NT2/D1 (cell line): ENCODE data around the gene EXOC6.

Experiments used
- SUZ12 ChIP-seq: IDR thresholded peaks from 2 replicates; pipeline ENCODE4 v1.6.1; 2011; ENCODE audit not compliant: insufficient read length, insufficient read depth; ENCODE audit errors: extremely low read depth
- YY1 ChIP-seq: IDR thresholded peaks from 2 replicates; pipeline ENCODE4 v1.6.1; 2011; ENCODE audit not compliant: insufficient read length, insufficient read depth
- ZNF274 ChIP-seq: IDR thresholded peaks from 2 replicates; pipeline ENCODE4 v1.6.1; 2011; ENCODE audit warnings: mild to moderate bottlenecking, low read depth, low read length

GRCh38 chr10:92867235-92867634, 18.9 kb downstream of the EXOC6 start:
- TF ChIP-seq ZNF274 = no peak
- TF ChIP-seq SUZ12 = no peak
- no peak for TF ChIP-seq YY1
